GM12865 (cell line): ENCODE data around the gene SAPCD1.

Experiments used
- DNase-seq: peaks from one replicate; pipeline ENCODE4 v3.0.0; 2010; ENCODE audit warnings: low read depth
- H3K4me3 ChIP-seq: 2 replicates; pipeline ENCODE4 v1.5.1; 2011; ENCODE audit warnings: mild to moderate bottlenecking, low read depth, low read length, control low read depth
- CTCF ChIP-seq: IDR thresholded peaks from 2 replicates; pipeline ENCODE4 v1.5.1; 2011; ENCODE audit warnings: low read length, control low read depth, low read depth, inconsistent platforms; ENCODE audit not compliant: insufficient read depth; ENCODE audit errors: missing control alignments

Gene SAPCD1

GRCh38 chr6:31778193-31778592 lies 15.7 kb downstream of the SAPCD1 start:
- no peak for TF ChIP-seq CTCF

GRCh38 chr6:31778999-31779885 lies 16.8 kb downstream of the SAPCD1 start:
- no peak for TF ChIP-seq CTCF
- no peak for DNase-seq
- no peak overlapping the region for H3K4me3 ChIP-seq

More at GRCh38 chr6:31778193-31778592, 15.7 kb downstream of the SAPCD1 start:
- H3K4me3 ChIP-seq, result no peak overlapping the region
- DNase-seq, result no peak

GRCh38 chr6:31779908-31780307 lies 17.5 kb downstream of the SAPCD1 start:
- H3K4me3 ChIP-seq, result no peak overlapping the region
- TF ChIP-seq CTCF, result no peak
- no peak for DNase-seq

GRCh38 chr6:31780507-31781243 lies 18.2 kb downstream of the SAPCD1 start:
- no peak for DNase-seq
- no peak for TF ChIP-seq CTCF
- H3K4me3 ChIP-seq, result no peak overlapping the region

GRCh38 chr6:31781244-31782125 lies 19.0 kb downstream of the SAPCD1 start:
- DNase-seq, result no peak
- H3K4me3 ChIP-seq, result no peak overlapping the region
- TF ChIP-seq CTCF, result no peak

GRCh38 chr6:31782126-31782855 lies 19.8 kb downstream of the SAPCD1 start:
- no peak overlapping the region for H3K4me3 ChIP-seq
- no peak for TF ChIP-seq CTCF
- no peak for DNase-seq
